H9 (cell line): Measurements from ENCODE around the gene C1QL1. TPM values are rescaled to one million over a fixed set of nuclear protein-coding genes. Genes with fewer than 3 reads are reported as not detected.

Source experiments
- DNase-seq: peaks from one replicate; pipeline ENCODE4 v3.0.0-alpha.2; 2017
- H2AFZ ChIP-seq: one replicate; pipeline ENCODE4 v1.6.1; 2013; ENCODE audit warnings: mild to moderate bottlenecking, low read length, control low read depth, moderate library complexity
- H2AK5ac ChIP-seq: 2 replicates; pipeline ENCODE4 v1.6.1; 2013; ENCODE audit warnings: low read length, control low read depth, mixed read lengths; ENCODE audit not compliant: insufficient read length
- H2BK120ac ChIP-seq: one replicate; pipeline ENCODE4 v1.6.1; 2013; ENCODE audit warnings: low read depth, mild to moderate bottlenecking, low read length, control low read depth, inconsistent platforms; ENCODE audit not compliant: poor library complexity, severe bottlenecking
- H2BK12ac ChIP-seq: 2 replicates; pipeline ENCODE4 v1.6.1; 2013; ENCODE audit warnings: low read length, control low read depth, mixed read lengths, low read depth; ENCODE audit not compliant: insufficient read length
- H2BK15ac ChIP-seq: 2 replicates; pipeline ENCODE4 v1.6.1; 2013; ENCODE audit warnings: low read depth, low read length, control low read depth
- H2BK20ac ChIP-seq: one replicate; pipeline ENCODE4 v1.6.1; 2013; ENCODE audit warnings: low read depth, mild to moderate bottlenecking, low read length, control low read depth, inconsistent platforms; ENCODE audit not compliant: poor library complexity, severe bottlenecking
- H2BK5ac ChIP-seq: 2 replicates; pipeline ENCODE4 v1.6.1; 2013; ENCODE audit warnings: low read length, control low read depth, mixed read lengths; ENCODE audit not compliant: insufficient read length
- H3K14ac ChIP-seq: 2 replicates; pipeline ENCODE4 v1.6.1; 2013; ENCODE audit warnings: low read length, control low read depth; ENCODE audit not compliant: insufficient read depth
- H3K18ac ChIP-seq: 2 replicates; pipeline ENCODE4 v1.6.1; 2013; ENCODE audit warnings: low read depth, mild to moderate bottlenecking, mixed read lengths, low read length, control low read depth; ENCODE audit not compliant: insufficient read length
- H3K23ac ChIP-seq: 2 replicates; pipeline ENCODE4 v1.6.1; 2013; ENCODE audit warnings: low read length, control low read depth, mixed read lengths, low read depth; ENCODE audit not compliant: insufficient read length
- H3K23me2 ChIP-seq: 2 replicates; pipeline ENCODE4 v1.6.1; 2013; ENCODE audit warnings: low read depth, mild to moderate bottlenecking, mixed read lengths, low read length, control low read depth; ENCODE audit not compliant: insufficient read length, poor library complexity, severe bottlenecking
- H3K27ac ChIP-seq: 2 replicates; pipeline ENCODE4 v1.5.1; 2013; ENCODE audit warnings: low read length, control low read depth, mixed read lengths, low read depth; ENCODE audit not compliant: insufficient read length
- H3K27me3 ChIP-seq: 2 replicates; pipeline ENCODE4 v1.6.1; 2013; ENCODE audit warnings: low read length, control low read depth, inconsistent platforms; ENCODE audit not compliant: insufficient read depth
- H3K4ac ChIP-seq: 2 replicates; pipeline ENCODE4 v1.6.1; 2013; ENCODE audit warnings: low read depth, mild to moderate bottlenecking, control low read depth, inconsistent platforms, low read length, moderate library complexity
- H3K4me1 ChIP-seq: 2 replicates; pipeline ENCODE4 v1.6.1; 2013; ENCODE audit warnings: low read length, control low read depth, inconsistent platforms; ENCODE audit not compliant: insufficient read depth
- H3K4me2 ChIP-seq: 2 replicates; pipeline ENCODE4 v1.6.1; 2013; ENCODE audit warnings: low read length, control low read depth, mixed read lengths; ENCODE audit not compliant: insufficient read length, insufficient read depth
- H3K56ac ChIP-seq: 2 replicates; pipeline ENCODE4 v1.6.1; 2013; ENCODE audit warnings: low read depth, mild to moderate bottlenecking, mixed read lengths, low read length, control low read depth; ENCODE audit not compliant: insufficient read length
- H3K79me1 ChIP-seq: 2 replicates; pipeline ENCODE4 v1.6.1; 2013; ENCODE audit warnings: low read depth, mild to moderate bottlenecking, moderate library complexity, low read length, control low read depth, inconsistent platforms; ENCODE audit not compliant: insufficient read depth, poor library complexity, severe bottlenecking
- H3K79me2 ChIP-seq: 2 replicates; pipeline ENCODE4 v1.6.1; 2013; ENCODE audit warnings: low read length, control low read depth, inconsistent platforms; ENCODE audit not compliant: insufficient read depth
- H3K9ac ChIP-seq: 2 replicates; pipeline ENCODE4 v1.6.1; 2013; ENCODE audit warnings: low read length, control low read depth, mixed read lengths; ENCODE audit not compliant: insufficient read length; ENCODE audit errors: extremely low read depth
- H3K9me3 ChIP-seq: one replicate; pipeline ENCODE4 v1.6.1; 2013; ENCODE audit warnings: low read depth, low read length, inconsistent platforms; ENCODE audit not compliant: control insufficient read depth
- H3T11ph ChIP-seq: one replicate; pipeline ENCODE4 v1.6.1; 2013; ENCODE audit warnings: mild to moderate bottlenecking, low read length, control low read depth, inconsistent platforms
- H4K20me1 ChIP-seq: one replicate; pipeline ENCODE4 v1.6.1; 2013; ENCODE audit not compliant: control insufficient read depth, insufficient read length, insufficient read depth
- H4K5ac ChIP-seq: 2 replicates; pipeline ENCODE4 v1.6.1; 2013; ENCODE audit warnings: low read depth, mild to moderate bottlenecking, mixed read lengths, low read length, control low read depth; ENCODE audit not compliant: insufficient read length
- H4K8ac ChIP-seq: replicated peaks from 2 replicates; pipeline ENCODE4 v1.6.1; 2013; ENCODE audit warnings: low read length, control low read depth, mixed read lengths, low read depth; ENCODE audit not compliant: insufficient read length
- H4K91ac ChIP-seq: 2 replicates; pipeline ENCODE4 v1.6.1; 2013; ENCODE audit warnings: low read depth, mild to moderate bottlenecking, moderate library complexity, mixed read lengths, low read length, control low read depth; ENCODE audit not compliant: insufficient read length
- H3K27ac Mint-ChIP-seq, 3 experiments: 2 replicates in 2 of 3; 3 replicates in 1 of 3; pipeline ENCODE4 v1.8.0; 2020 to 2021; ENCODE audit warnings: mixed read lengths in 3 of 3, mild to moderate bottlenecking in 1 of 3, moderate library complexity in 1 of 3
- H3K27me3 Mint-ChIP-seq: 2 replicates; pipeline ENCODE4 v1.8.0; 2021; ENCODE audit warnings: low read depth, mild to moderate bottlenecking, moderate library complexity, mixed read lengths
- H3K36me3 Mint-ChIP-seq, 3 experiments: 2 replicates in 2 of 3; 3 replicates in 1 of 3; pipeline ENCODE4 v1.8.0; 2020 to 2021; ENCODE audit warnings: low read depth in 3 of 3, mixed read lengths in 3 of 3; ENCODE audit not compliant: insufficient read depth in 1 of 3
- H3K4me1 Mint-ChIP-seq, 2 experiments: 2 replicates each; pipeline ENCODE4 v1.8.0; 2020; ENCODE audit warnings: mixed read lengths in 2 of 2
- H3K4me3 Mint-ChIP-seq, 2 experiments: 2 replicates in 1 of 2; 3 replicates in 1 of 2; pipeline ENCODE4 v1.8.0; 2020 to 2021; ENCODE audit warnings: mild to moderate bottlenecking in 2 of 2, mixed read lengths in 2 of 2, moderate library complexity in 1 of 2
- H3K9me3 Mint-ChIP-seq, 2 experiments: 2 replicates in 1 of 2; 3 replicates in 1 of 2; pipeline ENCODE4 v1.8.0; 2020; ENCODE audit warnings: mild to moderate bottlenecking in 2 of 2, mixed read lengths in 2 of 2, moderate library complexity in 1 of 2
- WGBS: extraction: QIAGEN DNeasy Blood & Tissue Kit; methylation state at CpG from one replicate; pipeline ENCODE4 v1.1.7; 2013; ENCODE audit warnings: missing lambda C conversion rate, low lambda C conversion rate, mixed read lengths; ENCODE audit not compliant: insufficient read length; ENCODE audit errors: extremely low coverage; 5-methylcytosine and 5-hydroxymethylcytosine counted together
- total RNA-seq: library from RNA; stranded (reverse); gene quantifications from 2 replicates; pipeline ENCODE4 v1.2.1, GENCODE V29; 2021
- TF ChIP-seq, protein P1 (sequence below): fragments of 200-600 bp; sonication (generic); conservative IDR thresholded peaks from 3 replicates; pipeline ENCODE4 v1.8.0; 2021; ENCODE audit warnings: antibody characterized with exemption, mild to moderate bottlenecking

The C1QL1 gene
- total RNA-seq, 1 experiment from 2014 or later = 6.0 TPM

DNA sequence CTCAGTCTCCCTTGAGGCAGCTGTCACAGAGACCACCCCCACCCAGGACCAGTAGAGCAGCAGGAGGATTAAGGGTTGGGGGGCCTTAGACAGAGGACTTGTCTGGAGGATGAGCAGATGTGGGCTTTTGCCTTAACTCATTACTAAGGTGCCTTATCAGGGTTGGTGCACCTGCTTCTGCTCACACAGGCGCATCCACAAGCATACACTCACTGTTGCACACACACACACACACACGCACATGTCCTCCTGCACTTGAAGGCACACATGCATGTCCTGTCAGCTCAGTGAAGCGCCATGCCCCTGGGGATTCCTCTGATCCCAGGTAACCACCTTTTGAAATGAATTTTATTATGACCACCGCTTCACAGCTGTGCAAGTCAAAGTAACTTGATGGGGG, 54.0 kb downstream of the C1QL1 start:
- no peak overlapping the region for H3K9ac ChIP-seq
- H2BK20ac ChIP-seq = no peak overlapping the region
- peaks cover 2% of the 10 kb centered on the region; the same call in 1 of the 2 replicates for H3K4me1 ChIP-seq
- H4K91ac ChIP-seq = no peak overlapping the region
- H2AK5ac ChIP-seq = no peak overlapping the region
- H3K56ac ChIP-seq = no peak overlapping the region
- H2BK12ac ChIP-seq = no peak overlapping the region
- WGBS = no CpG with 5 or more reads among the region's 4 CpGs
- no peak overlapping the region for H2BK15ac ChIP-seq
- H3K79me2 ChIP-seq = no peaks in the 10 kb centered on the region
- H4K20me1 ChIP-seq = no peaks in the 10 kb centered on the region
- no peak overlapping the region for H3K14ac ChIP-seq
- TF ChIP-seq, protein P1, sequence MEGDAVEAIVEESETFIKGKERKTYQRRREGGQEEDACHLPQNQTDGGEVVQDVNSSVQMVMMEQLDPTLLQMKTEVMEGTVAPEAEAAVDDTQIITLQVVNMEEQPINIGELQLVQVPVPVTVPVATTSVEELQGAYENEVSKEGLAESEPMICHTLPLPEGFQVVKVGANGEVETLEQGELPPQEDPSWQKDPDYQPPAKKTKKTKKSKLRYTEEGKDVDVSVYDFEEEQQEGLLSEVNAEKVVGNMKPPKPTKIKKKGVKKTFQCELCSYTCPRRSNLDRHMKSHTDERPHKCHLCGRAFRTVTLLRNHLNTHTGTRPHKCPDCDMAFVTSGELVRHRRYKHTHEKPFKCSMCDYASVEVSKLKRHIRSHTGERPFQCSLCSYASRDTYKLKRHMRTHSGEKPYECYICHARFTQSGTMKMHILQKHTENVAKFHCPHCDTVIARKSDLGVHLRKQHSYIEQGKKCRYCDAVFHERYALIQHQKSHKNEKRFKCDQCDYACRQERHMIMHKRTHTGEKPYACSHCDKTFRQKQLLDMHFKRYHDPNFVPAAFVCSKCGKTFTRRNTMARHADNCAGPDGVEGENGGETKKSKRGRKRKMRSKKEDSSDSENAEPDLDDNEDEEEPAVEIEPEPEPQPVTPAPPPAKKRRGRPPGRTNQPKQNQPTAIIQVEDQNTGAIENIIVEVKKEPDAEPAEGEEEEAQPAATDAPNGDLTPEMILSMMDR = no peak
- peaks cover 4% of the 10 kb centered on the region; the same call in 1 of the 2 replicates for H3K27me3 ChIP-seq
- H3K79me1 ChIP-seq = no peaks in the 10 kb centered on the region
- H3K4ac ChIP-seq = no peak overlapping the region
- no peak overlapping the region for H2BK5ac ChIP-seq
- H3K4me3 Mint-ChIP-seq = no peak overlapping the region; a peak in 1 of 5 replicates
- no peak overlapping the region for H2BK120ac ChIP-seq
- DNase-seq = peak; percentile 25
- H3T11ph ChIP-seq = no peak overlapping the region
- H3K27me3 Mint-ChIP-seq = peaks cover 49% of the 10 kb centered on the region
- no peak overlapping the region for H3K4me2 ChIP-seq
- H3K4me1 Mint-ChIP-seq = peaks cover 8 to 10% of the 10 kb centered on the region in 2 experiments; a peak in 3 of 4 replicates
- no peaks in the 10 kb centered on the region for H3K36me3 Mint-ChIP-seq
- H3K18ac ChIP-seq = no peak overlapping the region
- H2AFZ ChIP-seq = no peak overlapping the region
- H3K9me3 ChIP-seq = no peaks in the 10 kb centered on the region
- no peak overlapping the region; a peak in 1 of 7 replicates for H3K27ac Mint-ChIP-seq
- no peaks in the 10 kb centered on the region for H3K9me3 Mint-ChIP-seq
- H3K23me2 ChIP-seq = peaks cover 6% of the 10 kb centered on the region
- no peak overlapping the region for H3K27ac ChIP-seq
- H3K23ac ChIP-seq = no peak overlapping the region
- no peak overlapping the region for H4K8ac ChIP-seq
- no peak overlapping the region for H4K5ac ChIP-seq
